ENCODE measurements around the gene PFN1. TPM values are rescaled to one million over a fixed set of nuclear protein-coding genes. Genes with fewer than 3 reads are reported as not detected.

The PFN1 gene
- total and polyA plus RNA-seq, 7 donors = 149 to 1,518 (median 232) TPM

DNA sequence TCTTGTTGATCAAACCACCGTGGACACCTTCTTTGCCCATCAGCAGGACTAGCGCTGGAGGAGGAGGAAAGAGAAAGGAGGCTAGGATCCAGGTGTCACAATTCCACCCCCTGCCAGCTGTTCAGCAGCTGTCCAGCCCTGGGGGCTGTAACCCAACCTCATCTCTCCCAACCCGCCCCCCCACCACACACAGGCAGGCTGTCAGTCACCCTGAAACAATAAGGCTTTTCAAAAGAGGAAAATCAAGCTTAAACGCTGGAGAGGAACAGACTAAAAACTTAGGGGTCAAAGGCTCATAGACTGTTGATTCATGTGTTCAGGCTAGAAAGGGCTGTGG is 2.4 kb downstream of the PFN1 start:
- intact Hi-C loops (cut with DNase I) = no loop called here
- ATAC-seq (no peak), DNase-seq (no peak)
- Histone ChIP-seq H3K27ac (peak overlapping the region; percentile 96), H3K36me3 (ENCODE audit: insufficient read depth in 1 of 2, low read depth in 1 of 2) (peaks cover 0 to 51% of the 10 kb centered on the region in 2 donors), H3K27me3 (ENCODE audit: insufficient read depth in 3 of 3, low read length in 2 of 3) (no peaks in the 10 kb centered on the region), H3K4me1 (peaks cover 41% of the 10 kb centered on the region), H3K4me3 (peak overlapping the region; percentile 97), H3K9me3 (no peaks in the 10 kb centered on the region)
- TF ChIP-seq, protein P1, sequence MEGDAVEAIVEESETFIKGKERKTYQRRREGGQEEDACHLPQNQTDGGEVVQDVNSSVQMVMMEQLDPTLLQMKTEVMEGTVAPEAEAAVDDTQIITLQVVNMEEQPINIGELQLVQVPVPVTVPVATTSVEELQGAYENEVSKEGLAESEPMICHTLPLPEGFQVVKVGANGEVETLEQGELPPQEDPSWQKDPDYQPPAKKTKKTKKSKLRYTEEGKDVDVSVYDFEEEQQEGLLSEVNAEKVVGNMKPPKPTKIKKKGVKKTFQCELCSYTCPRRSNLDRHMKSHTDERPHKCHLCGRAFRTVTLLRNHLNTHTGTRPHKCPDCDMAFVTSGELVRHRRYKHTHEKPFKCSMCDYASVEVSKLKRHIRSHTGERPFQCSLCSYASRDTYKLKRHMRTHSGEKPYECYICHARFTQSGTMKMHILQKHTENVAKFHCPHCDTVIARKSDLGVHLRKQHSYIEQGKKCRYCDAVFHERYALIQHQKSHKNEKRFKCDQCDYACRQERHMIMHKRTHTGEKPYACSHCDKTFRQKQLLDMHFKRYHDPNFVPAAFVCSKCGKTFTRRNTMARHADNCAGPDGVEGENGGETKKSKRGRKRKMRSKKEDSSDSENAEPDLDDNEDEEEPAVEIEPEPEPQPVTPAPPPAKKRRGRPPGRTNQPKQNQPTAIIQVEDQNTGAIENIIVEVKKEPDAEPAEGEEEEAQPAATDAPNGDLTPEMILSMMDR (IDR thresholded peaks at IDR 0.05) = no peak
- 6 to 27% (median 24%) methylated on average over 3 to 4 of the region's 4 CpGs for WGBS, 3 donors

DNA sequence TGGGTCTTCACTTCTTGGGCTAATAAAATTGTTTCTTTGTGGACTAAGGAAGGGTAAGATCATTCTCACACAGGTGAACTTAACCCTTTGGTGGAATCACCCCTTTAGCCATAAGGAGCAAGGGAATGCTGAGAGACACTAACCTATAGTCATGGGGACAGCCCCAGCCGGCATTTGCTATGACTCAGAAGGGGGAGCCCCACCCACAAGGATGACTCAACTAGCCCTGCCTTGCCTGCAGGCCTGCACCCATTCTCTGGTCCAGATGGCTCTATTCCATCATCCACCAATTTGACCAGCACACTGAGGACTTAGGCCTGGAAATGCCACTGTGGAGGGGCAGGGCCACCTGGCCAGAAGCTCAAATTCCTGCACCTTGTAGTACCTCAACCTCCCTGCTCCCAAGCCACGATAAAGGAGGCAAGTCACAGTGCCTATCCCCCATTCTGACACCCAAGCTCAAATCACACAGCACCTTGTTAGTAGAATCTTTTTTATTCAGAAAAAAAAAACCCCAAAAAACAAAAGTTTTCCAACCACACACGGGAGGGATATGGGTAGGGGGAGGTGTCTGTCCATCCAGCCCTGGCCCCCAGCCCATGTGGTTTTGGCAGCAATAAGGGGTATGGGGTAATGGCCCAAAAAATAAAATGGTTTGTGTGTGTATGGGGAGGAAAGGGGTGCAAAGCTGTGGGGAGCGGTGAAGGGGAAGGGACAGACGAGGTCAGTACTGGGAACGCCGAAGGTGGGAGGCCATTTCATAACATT is 3.0 kb downstream of the PFN1 start:
- Histone ChIP-seq H3K27ac (peak overlapping the region; percentile 96), H3K9me3 (no peaks in the 10 kb centered on the region), H3K4me3 (peak overlapping the region; percentile 97), H3K4me1 (peaks cover 36% of the 10 kb centered on the region), H3K27me3 (ENCODE audit: insufficient read depth in 3 of 3, low read length in 2 of 3) (no peaks in the 10 kb centered on the region), H3K36me3 (ENCODE audit: insufficient read depth in 1 of 2, low read depth in 1 of 2) (peaks cover 0 to 51% of the 10 kb centered on the region in 2 donors)
- ATAC-seq (peak; percentile 48 to 62 (median 58)), DNase-seq (peak; percentile 86 to 90)
- TF ChIP-seq, protein P1 (IDR thresholded peaks at IDR 0.05) = no peak
- intact Hi-C loops (cut with DNase I) = no loop called here
- 23 to 35% (median 23%) methylated on average over 7 of the region's 7 CpGs for WGBS, 3 donors

DNA sequence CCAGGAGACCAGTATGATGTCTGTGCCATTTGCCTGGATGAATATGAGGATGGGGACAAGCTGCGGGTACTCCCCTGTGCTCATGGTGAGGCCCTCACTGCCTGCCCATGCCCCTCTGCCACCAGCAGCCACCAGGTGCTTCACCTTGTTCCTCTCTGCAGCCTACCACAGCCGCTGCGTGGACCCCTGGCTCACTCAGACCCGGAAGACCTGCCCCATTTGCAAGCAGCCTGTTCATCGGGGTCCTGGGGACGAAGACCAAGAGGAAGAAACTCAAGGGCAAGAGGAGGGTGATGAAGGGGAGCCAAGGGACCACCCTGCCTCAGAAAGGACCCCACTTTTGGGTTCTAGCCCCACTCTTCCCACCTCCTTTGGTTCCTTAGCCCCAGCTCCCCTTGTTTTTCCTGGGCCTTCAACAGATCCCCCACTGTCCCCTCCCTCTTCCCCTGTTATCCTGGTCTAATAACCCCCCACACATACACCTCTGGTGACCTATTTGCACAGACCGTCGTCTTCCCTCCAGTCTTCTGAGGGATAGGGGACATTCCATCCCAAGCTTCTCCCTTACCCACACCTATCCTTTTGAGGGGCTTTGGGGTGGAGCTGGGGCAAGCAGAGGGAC is 3.7 kb downstream of the PFN1 start:
- H3K4me3 ChIP-seq = peak overlapping the region; percentile 97
- peak overlapping the region; percentile 96 for H3K27ac ChIP-seq
- DNase-seq (peak in 1 of 2 donors; percentile 48), ATAC-seq (no peak)
- intact Hi-C loops (cut with DNase I) = loop anchor here (5.0 kb wide), 3 partner anchors 37 to 53 kb away; partner anchors contain the start of genes CAMTA2 (in 1 of the 2), INCA1 (in 1 of the 2) and KIF1C (in 1 of the 2)
- 60 to 61% (median 61%) methylated on average over 8 of the region's 8 CpGs for WGBS, 3 donors
- TF ChIP-seq, protein P1 (IDR thresholded peaks at IDR 0.05) = no peak
- peaks cover 0 to 51% of the 10 kb centered on the region in 2 donors for H3K36me3 ChIP-seq (ENCODE audit: insufficient read depth in 1 of 2, low read depth in 1 of 2)
- peaks cover 33% of the 10 kb centered on the region for H3K4me1 ChIP-seq
- H3K27me3 ChIP-seq (ENCODE audit: insufficient read depth in 3 of 3, low read length in 2 of 3) = no peaks in the 10 kb centered on the region
- no peaks in the 10 kb centered on the region for H3K9me3 ChIP-seq

DNA sequence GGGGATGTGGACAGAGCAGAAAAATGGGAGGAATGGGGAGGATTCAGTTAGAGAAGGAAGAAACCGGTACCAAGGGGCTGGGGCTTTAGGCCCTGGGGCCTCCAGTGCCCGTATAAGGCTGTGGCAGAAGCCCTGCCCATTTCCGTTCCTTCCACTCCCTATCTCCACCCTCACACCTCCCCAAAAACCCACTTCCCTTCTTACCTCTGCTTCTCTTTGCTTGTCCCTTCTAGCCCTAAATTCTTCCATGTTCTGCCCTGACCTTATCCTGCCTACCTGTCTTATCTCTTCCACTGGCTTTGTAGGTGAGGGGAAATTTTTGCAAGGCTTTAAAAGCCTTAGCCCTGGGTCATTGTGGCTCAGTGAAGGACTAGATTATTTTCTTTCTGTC is 4.2 kb downstream of the PFN1 start:
- ATAC-seq (no peak), DNase-seq (peak in 1 of 2 donors; percentile 39)
- H3K4me3 ChIP-seq = no peak overlapping the region
- no peaks in the 10 kb centered on the region for H3K9me3 ChIP-seq
- no peaks in the 10 kb centered on the region for H3K27me3 ChIP-seq (ENCODE audit: insufficient read depth in 3 of 3, low read length in 2 of 3)
- H3K27ac ChIP-seq = peak overlapping the region; percentile 96
- H3K36me3 ChIP-seq (ENCODE audit: insufficient read depth in 1 of 2, low read depth in 1 of 2) = peaks cover 0 to 51% of the 10 kb centered on the region in 2 donors
- TF ChIP-seq, protein P1 (IDR thresholded peaks at IDR 0.05) = no peak
- intact Hi-C loops (cut with DNase I) = loop anchor here (5.0 kb wide), 3 partner anchors 37 to 53 kb away; partner anchors contain the start of genes CAMTA2 (in 1 of the 2), INCA1 (in 1 of the 2) and KIF1C (in 1 of the 2)
- H3K4me1 ChIP-seq = peaks cover 33% of the 10 kb centered on the region
- WGBS, 3 donors = 45 to 61% (median 50%) methylated on average over 2 to 3 of the region's 3 CpGs
